Psoas muscle (tissue), 8 donors: ENCODE results near the gene E2F3. TPM values are rescaled to one million over a fixed set of nuclear protein-coding genes. Genes with fewer than 3 reads are reported as not detected.

Source experiments
- ATAC-seq, 4 donors: fragments of 200-7000 bp; cut with Tn5 transposase; one replicate each; pipeline ENCODE4 v1.9.1; 2020; ENCODE audit warnings: moderate library complexity in 3 of 4, mild to moderate bottlenecking in 2 of 4
- DNase-seq, 2 donors: peaks; one replicate each; pipeline ENCODE4 v3.0.0-alpha.2; 2020
- H3K27ac ChIP-seq: fragments of 200-600 bp; one replicate; pipeline ENCODE4 v1.8.0; 2022
- H3K27me3 ChIP-seq, 3 donors: fragments of 200-600 bp in 1 of 3; one replicate each; pipeline versions ENCODE4 v1.6.1 to v1.8.0; 2013 to 2022; ENCODE audit warnings: low read length in 2 of 3, mild to moderate bottlenecking in 2 of 3, moderate library complexity in 1 of 3; ENCODE audit not compliant: insufficient read depth in 3 of 3
- H3K36me3 ChIP-seq, 2 donors: fragments of 200-600 bp in 1 of 2; one replicate each; pipeline versions ENCODE4 v1.6.1 to v1.8.0; 2013 to 2022; ENCODE audit warnings: low read depth in 1 of 2, mild to moderate bottlenecking in 1 of 2, moderate library complexity in 1 of 2; ENCODE audit not compliant: insufficient read depth in 1 of 2
- H3K4me1 ChIP-seq: fragments of 200-600 bp; one replicate; pipeline ENCODE4 v1.8.0; 2022
- H3K4me3 ChIP-seq: fragments of 200-600 bp; one replicate; pipeline ENCODE4 v1.8.0; 2022; ENCODE audit warnings: mild to moderate bottlenecking
- H3K9me3 ChIP-seq: fragments of 200-600 bp; one replicate; pipeline ENCODE4 v1.8.0; 2022
- WGBS, 3 donors: extraction: QIAGEN DNeasy Blood & Tissue Kit; methylation state at CpG; one replicate each; pipeline versions ENCODE4 v1.1.6 to v1.1.7; 2013; 5-methylcytosine and 5-hydroxymethylcytosine counted together
- intact Hi-C, 2 donors: fragments of 100-400 bp; cut with DNase I; formaldehyde crosslinking; loops; one replicate each; pipeline versions ENCODE4 v1.11.0 to v1.14.2; 2022
- polyA plus RNA-seq, 3 donors: library from polyadenylated mRNA; stranded (reverse); fragments of 200-250 nt; gene quantifications; one replicate each; pipeline ENCODE4 v1.2.3, GENCODE V29; 2013
- total RNA-seq, 4 donors: library from RNA; stranded (reverse); fragmentation: NEBNext Ultra II Directional in 2 of 4; extraction: Animal tissue kit (Norgen Biotek cat#: 25700) in 2 of 4; gene quantifications; one replicate each; pipeline versions ENCODE4 v1.2.1 to v1.2.4, GENCODE V29; 2021 to 2023
- TF ChIP-seq, protein P1 (sequence below): fragments of 200-600 bp; IDR thresholded peaks from one replicate; pipeline ENCODE4 v1.8.0; 2022; ENCODE audit warnings: antibody characterized with exemption
- donor health status: healthy with polysubstance abuse.
- donor health status: DM: no; HTN: no; CAD: no; lungs with moderate emphysema.
- donor health status: Bipolar disorder and iron deficiency.
- donor health status: healthy.
- donor health status: DM: yes; HTN: yes; CAD: no.
- donor health status: DM: no; HTN: no; CAD: no.
- donor health status: DM: no; HTN: no; CAD: no.
- donor health status: DM: yes; HTN: yes; CAD: no.

The E2F3 gene
- total and polyA plus RNA-seq, 7 donors, result 4.8 to 16.8 (median 15.3) TPM

DNA sequence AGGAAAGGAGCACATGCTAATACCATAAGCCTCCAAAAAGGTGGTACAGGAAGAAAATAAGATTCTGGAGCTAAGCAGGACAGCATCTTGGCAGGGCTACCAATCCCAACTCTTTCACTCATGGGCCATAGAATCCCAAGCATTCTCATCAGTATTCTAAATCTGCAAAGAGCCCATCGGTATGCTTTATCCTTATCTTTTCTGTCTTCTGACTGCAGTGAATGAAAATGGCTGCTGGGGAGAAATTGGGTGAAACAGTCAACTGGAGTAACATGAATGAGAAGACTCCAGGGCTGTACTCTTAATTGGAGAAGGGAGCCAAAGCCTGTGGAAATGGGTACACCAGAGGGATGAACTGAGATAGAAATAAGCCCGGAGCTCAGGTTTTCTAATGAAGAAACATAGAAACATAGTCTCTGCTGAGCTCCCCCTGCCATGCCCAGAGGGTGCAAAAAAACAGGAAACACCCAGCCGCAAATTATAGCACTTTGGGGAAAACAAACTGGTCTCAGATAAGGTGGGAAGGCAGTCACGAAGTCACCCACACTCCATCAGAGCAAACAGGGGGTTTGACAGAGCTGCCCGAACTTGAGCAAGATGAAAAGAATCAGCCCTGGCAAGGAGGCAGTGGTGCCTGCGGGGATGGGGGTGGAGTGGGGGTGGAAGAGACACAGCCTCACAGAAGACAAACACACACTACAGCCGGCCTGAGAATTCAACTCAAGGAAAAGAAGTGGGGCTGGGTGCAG, 35.4 kb upstream of the E2F3 start:
- DNase-seq (no peak), ATAC-seq (no peak)
- TF ChIP-seq, protein P1, sequence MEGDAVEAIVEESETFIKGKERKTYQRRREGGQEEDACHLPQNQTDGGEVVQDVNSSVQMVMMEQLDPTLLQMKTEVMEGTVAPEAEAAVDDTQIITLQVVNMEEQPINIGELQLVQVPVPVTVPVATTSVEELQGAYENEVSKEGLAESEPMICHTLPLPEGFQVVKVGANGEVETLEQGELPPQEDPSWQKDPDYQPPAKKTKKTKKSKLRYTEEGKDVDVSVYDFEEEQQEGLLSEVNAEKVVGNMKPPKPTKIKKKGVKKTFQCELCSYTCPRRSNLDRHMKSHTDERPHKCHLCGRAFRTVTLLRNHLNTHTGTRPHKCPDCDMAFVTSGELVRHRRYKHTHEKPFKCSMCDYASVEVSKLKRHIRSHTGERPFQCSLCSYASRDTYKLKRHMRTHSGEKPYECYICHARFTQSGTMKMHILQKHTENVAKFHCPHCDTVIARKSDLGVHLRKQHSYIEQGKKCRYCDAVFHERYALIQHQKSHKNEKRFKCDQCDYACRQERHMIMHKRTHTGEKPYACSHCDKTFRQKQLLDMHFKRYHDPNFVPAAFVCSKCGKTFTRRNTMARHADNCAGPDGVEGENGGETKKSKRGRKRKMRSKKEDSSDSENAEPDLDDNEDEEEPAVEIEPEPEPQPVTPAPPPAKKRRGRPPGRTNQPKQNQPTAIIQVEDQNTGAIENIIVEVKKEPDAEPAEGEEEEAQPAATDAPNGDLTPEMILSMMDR, result no peak
- no peaks in the 10 kb centered on the region for H3K36me3 ChIP-seq
- no peak overlapping the region for H3K27ac ChIP-seq
- no peak overlapping the region for H3K4me3 ChIP-seq
- no peaks in the 10 kb centered on the region for H3K9me3 ChIP-seq
- intact Hi-C loops, result no loop called here
- WGBS, 3 donors, result 52 to 58% (median 52%) methylated on average over 7 of the region's 7 CpGs
- no peaks in the 10 kb centered on the region for H3K4me1 ChIP-seq
- no peaks in the 10 kb centered on the region for H3K27me3 ChIP-seq

DNA sequence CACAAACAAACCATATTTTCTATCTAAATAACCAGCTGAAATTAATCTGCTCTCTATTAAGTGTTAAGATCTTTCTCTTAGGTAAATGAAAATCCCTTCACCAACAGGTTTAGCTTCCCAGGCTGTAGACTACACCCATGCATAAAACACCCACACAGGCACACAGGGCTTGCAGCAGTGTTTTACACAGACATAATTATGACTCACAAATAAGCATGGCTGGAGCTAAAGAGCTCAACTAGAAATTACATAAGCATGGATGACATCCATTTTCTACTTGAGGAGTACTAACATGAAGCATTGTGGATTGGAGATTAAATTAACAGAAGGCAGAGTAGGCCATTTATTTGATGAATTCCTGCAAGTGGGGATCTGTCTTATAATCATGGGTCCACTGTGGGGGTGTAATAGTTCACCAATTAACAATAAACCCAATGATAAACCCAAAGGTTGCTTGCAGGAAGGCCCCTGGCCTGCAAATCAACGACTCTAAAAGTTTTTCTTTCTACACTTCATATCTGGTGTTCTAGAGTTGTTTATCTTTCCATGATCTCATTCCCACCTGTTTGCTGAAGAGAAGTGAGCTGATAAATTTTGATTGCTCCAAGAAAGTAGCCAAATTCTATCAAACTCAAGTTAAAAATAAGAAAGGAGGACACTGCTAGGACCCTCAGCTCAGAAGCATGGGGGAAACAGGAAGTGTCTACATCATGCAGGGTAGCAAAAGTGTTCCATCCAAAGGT, 33.8 kb upstream of the E2F3 start:
- no peak overlapping the region for H3K4me3 ChIP-seq
- no peaks in the 10 kb centered on the region for H3K4me1 ChIP-seq
- no peaks in the 10 kb centered on the region for H3K27me3 ChIP-seq
- H3K36me3 ChIP-seq, result no peaks in the 10 kb centered on the region
- no peaks in the 10 kb centered on the region for H3K9me3 ChIP-seq
- 49 to 73% (median 57%) methylated on average over 1 of the region's 1 CpG for WGBS, 3 donors
- intact Hi-C loops, result no loop called here
- TF ChIP-seq, protein P1, result no peak
- H3K27ac ChIP-seq, result no peak overlapping the region
- ATAC-seq (no peak), DNase-seq (no peak)

DNA sequence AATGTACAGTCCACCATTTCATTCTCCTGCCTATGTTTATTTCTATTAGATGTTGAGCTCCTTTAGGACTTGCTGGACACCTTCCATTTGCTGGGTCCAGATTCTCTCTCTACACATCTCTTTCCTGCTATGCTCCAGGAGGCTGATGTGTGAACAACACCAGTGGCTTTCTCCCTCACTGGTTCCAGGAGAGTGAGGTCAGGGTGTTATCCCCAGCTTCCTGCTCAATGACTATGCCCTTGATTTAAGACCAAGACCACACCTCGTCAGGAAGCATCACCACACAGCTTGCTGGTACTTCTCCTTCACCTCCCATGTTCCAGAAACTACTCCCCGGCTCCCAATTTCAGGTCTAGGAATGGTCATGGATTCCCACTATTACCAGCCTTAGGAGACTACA, 31.3 kb upstream of the E2F3 start:
- intact Hi-C loops, result no loop called here
- DNase-seq, result no peak
- ATAC-seq, result no peak
- no peaks in the 10 kb centered on the region for H3K9me3 ChIP-seq
- TF ChIP-seq, protein P1, result no peak
- no peaks in the 10 kb centered on the region for H3K36me3 ChIP-seq
- H3K27me3 ChIP-seq, result no peaks in the 10 kb centered on the region
- no peaks in the 10 kb centered on the region for H3K4me1 ChIP-seq
- H3K4me3 ChIP-seq, result no peak overlapping the region
- no peak overlapping the region for H3K27ac ChIP-seq
- WGBS, 3 donors, result 93 to 95% (median 94%) methylated on average over 2 of the region's 2 CpGs

- ATAC-seq (no peak), DNase-seq (no peak)
- Histone ChIP-seq H3K4me1 (no peaks in the 10 kb centered on the region), H3K27me3 (no peaks in the 10 kb centered on the region), H3K27ac (no peak overlapping the region), H3K4me3 (no peak overlapping the region), H3K36me3 (no peaks in the 10 kb centered on the region), H3K9me3 (no peaks in the 10 kb centered on the region)
- TF ChIP-seq, protein P1, result no peak
- WGBS, 3 donors, result 87 to 93% (median 91%) methylated on average over 4 of the region's 4 CpGs
- intact Hi-C loops, result no loop called here
These were observed 30.9 kb upstream of the E2F3 start for GRCh38 chr6:20370801-20371200.
